Measurements from ENCODE around the gene UPK1A.

UPK1A gene

GRCh38 chr19:35666251-35666913, at the start of gene UPK1A:
Gene UPK1A (plus strand): TSS chr19:35666517. CDS start chr19:35666813, 296 bp downstream.
- DNase-seq, result no peak

GRCh38 chr19:35618857-35619256, 47.5 kb upstream of the UPK1A start:
- DNase-seq, result no peak

DNA sequence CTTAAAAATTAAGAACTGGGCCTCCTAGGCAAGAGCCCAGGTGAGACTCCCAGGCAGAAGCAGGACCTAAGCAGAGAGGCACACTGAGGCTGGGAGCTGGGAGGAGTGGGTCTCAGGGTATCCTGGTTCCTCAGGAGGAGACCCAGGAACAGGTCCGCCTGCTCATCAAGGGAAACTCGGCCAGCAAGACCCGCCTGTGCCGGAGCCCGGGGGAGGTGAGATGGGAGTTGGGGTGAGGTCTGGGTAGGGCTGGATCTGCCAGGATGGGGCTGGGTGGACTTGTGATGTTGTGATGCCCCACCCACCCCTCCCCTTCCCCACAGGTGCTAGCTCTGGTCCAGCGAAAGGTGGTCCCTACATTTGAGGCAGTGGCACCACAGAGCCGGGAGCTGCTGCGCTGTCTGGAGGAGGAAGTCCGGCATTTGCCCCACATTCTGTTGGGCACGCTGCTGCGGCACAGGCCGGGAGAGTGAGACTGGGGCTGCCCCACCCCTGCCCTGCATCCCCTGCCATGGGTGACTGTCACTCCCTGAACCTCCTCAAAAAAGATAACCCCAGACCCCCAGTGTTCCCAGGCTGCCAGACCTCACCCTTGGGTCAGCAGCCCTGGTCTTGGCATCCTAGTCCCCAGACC, 46.9 kb upstream of the UPK1A start:
- DNase-seq, result no peak

DNA sequence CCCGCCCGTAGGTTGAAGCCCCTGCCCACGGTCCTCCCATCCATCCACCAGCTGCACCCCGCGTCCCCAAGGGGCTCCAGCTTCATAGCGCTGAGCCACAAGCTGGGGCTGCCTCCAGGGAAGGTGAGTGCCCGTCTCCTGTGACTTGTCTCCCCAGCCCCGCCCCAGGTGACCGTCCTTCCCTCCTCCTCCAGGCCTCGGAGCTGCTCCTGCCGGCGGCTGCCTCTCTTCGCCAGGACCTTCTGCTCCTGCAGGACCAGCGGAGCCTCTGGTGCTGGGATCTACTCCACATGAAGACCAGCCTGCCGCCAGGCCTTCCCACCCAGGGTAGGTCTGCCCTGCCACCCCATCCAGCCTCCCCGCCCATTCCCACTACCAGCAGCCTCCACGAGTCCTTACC, 46.3 kb upstream of the UPK1A start:
- no peak for DNase-seq

DNA sequence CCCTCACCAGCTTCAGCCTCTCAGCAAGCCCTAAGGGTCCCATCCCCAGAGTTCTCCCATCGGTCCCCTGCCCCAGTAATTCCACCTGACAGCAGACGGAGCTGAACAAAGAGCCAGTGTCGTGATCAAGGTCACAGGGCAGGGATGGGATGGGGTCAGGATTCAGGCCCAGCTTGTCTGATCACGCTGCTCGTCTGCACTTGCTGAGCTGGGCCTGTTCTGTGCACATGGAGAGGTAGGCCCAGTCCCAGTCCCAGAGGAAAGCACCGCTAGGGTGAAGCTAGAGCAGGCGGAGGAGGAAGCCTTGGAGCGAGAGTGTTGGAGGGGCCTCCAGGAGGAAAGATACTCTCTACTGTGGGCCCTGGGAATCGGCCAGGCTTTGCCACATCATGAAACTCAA, 44.6 kb upstream of the UPK1A start:
- no peak for DNase-seq

DNA sequence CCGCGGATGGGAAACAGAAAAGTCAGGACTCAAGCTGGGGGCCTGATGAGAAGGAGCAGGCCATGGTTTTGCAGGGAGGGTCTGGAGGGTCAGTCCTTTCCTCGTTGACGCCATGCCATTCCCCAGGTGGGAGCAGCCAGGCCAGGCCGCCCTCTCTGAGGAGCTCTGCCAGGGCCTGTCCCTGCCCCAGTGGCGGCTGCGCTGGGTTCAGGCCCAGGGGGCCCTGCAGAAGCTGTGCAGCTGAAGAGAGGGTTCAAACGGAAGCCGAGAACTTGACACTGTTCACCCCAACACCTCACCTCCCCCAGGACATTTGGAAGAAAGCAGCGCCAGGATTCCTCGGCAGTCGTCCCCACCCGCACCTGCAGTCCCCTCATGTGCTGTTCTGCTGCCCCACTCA, 43.6 kb upstream of the UPK1A start:
- no peak for DNase-seq

DNA sequence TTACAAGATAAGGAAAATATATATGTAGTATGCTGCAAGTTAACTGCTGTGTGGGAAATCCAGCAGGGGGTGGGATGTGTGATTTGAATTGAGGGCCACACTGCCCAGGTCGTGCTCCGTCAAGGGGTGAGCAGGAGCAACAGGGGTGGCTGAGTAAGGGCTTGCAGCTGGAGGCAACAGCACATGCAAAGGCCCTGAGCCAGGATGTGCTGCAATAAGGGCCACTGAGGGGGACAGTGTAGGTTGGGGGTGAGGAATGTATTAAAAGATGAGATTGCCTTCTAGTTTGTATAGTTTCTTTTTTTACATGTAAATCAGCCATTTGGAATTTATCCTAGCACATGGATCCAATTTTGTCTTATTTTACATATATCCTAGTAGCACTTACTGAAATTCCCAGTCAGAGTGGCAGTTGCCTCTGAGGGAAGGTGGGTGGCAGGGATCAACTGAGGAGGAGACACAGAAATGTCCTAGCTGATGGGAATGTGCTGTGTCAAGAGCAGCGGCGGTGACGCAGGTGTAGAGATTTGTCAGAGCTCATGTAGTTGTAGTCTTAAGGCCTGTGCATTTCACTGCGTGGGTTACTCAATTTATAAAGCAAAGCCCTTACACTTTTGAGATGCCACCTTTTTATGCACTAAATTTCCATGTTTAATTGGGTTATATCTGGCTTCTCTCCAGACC, 42.8 kb upstream of the UPK1A start:
- no peak for DNase-seq

GRCh38 chr19:35628264-35628564, 38.1 kb upstream of the UPK1A start:
- no peak for DNase-seq

- peak; percentile 100 for DNase-seq
Observed at GRCh38 chr19:35628565-35629331, 37.6 kb upstream of the UPK1A start, which contains the start of gene RBM42. Gene RBM42 (plus strand): TSS chr19:35629036. CDS start chr19:35629154, 118 bp downstream.

DNA sequence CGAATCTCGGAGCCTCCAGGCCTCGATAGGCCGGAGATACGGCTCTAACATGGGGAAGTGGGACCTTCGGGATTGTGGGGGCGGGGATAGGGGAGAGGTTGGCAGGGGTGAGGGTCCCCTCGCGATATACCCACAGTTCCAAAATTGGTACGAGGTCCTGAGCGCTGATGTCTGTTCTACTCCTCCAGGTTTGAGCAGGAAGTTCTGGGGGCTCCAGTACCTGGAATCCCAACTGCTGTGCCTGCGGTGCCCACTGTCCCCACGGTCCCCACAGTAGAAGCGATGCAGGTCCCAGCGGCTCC, 37.0 kb upstream of the UPK1A start:
- DNase-seq, result no peak

- no peak for DNase-seq
Observed at GRCh38 chr19:35633727-35634440, 32.4 kb upstream of the UPK1A start.

DNA sequence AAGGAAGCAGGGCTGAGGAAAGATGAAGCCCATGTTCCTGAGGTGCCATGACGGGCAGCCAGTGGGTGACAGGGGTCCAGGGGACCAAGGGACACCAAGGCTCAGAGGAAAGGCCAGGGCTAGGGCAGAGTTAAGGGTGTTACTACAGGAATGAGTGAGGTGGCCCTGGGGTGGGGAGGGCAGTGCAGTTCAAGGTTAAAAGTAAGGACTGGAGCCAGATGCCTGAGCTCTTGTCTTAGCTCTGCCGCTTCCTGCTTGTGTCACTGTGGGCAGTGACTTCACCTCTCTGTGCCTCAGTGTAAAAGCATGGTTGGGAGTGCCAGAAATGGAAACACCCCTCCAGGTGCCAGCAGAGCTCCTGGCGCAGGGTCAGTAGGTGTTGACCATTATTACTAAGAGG, 29.7 kb upstream of the UPK1A start:
- no peak for DNase-seq

GRCh38 chr19:35637165-35637564, 29.2 kb upstream of the UPK1A start:
- no peak for DNase-seq

GRCh38 chr19:35639321-35639639, 27.0 kb upstream of the UPK1A start:
- no peak for DNase-seq

- DNase-seq, result no peak
Observed at GRCh38 chr19:35639863-35640262, 26.5 kb upstream of the UPK1A start.

DNA sequence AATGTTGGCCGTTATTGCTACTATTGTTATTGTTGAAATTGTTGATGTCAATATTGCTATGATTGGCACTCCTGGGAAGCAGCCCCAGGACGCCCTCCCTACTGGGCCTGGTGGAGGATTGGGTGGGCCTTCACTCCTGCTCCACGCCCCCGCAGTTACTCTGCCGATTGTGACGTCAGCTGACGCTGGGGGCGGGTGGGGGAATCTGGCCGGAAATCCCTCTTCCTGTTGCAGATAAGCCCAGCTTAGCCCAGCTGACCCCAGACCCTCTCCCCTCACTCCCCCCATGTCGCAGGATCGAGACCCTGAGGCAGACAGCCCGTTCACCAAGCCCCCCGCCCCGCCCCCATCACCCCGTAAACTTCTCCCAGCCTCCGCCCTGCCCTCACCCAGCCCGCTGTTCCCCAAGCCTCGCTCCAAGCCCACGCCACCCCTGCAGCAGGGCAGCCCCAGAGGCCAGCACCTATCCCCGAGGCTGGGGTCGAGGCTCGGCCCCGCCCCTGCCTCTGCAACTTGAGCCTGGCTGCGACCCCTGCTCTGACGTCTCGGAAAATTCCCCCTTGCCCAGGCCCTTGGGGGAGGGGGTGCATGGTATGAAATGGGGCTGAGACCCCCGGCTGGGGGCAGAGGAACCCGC, 24.7 kb upstream of the UPK1A start, which contains the start of gene ETV2:
ETV2 (plus strand) TSS at position 231 of the 637 bp plus-strand sequence. CDS start 716 bp downstream, outside the sequence.
- DNase-seq, result peak; percentile 47

GRCh38 chr19:35642312-35642711, 24.0 kb upstream of the UPK1A start:
- DNase-seq, result peak; percentile 19

- no peak for DNase-seq
Observed at GRCh38 chr19:35642798-35643254, 23.5 kb upstream of the UPK1A start.

GRCh38 chr19:35643255-35644205, 22.8 kb upstream of the UPK1A start:
- DNase-seq, result peak; percentile 83

DNA sequence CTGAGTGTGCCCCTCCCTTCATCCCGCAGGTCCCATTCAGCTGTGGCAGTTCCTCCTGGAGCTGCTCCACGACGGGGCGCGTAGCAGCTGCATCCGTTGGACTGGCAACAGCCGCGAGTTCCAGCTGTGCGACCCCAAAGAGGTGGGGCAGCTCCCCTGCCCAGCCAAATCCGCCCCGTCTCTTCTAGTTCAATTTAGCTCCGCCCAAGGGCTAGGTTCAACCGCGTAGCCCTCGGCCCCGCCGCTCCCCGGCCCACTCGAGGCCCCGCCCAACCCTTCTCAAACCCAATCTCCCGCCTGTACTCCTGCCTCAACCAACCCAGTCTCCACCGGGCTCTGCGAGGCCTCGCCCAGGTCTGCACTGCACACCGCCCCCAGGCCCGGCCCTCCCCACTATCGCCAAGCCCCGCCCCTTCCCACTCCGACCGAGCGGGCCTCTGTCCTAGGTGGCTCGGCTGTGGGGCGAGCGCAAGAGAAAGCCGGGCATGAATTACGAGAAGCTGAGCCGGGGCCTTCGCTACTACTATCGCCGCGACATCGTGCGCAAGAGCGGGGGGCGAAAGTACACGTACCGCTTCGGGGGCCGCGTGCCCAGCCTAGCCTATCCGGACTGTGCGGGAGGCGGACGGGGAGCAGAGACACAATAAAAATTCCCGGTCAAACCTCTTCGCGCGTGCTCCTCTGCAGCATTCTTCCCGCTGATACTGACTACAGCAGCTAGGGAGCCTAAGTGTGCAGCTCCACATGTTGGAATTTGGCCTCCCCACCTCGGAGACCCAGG, 21.9 kb upstream of the UPK1A start:
- peak; percentile 96 for DNase-seq
